Measurements from ENCODE around the gene LRP1B. TPM values are rescaled to one million over a fixed set of nuclear protein-coding genes. Genes with fewer than 3 reads are reported as not detected.

The LRP1B gene
- polyA plus RNA-seq, 1 donor: 1.0 TPM

- Histone ChIP-seq H3K4me3 (ENCODE audit: low read length) (no peak overlapping the region), H3K27ac (ENCODE audit: low read length) (no peak overlapping the region), H3K9me3 (ENCODE audit: control insufficient read depth, low read depth, low read length) (peaks cover 4% of the 10 kb centered on the region), H3K27me3 (ENCODE audit: control insufficient read depth, insufficient read depth, low read length) (no peaks in the 10 kb centered on the region), H3K36me3 (ENCODE audit: control insufficient read depth, insufficient read depth, low read length) (no peaks in the 10 kb centered on the region), H3K4me1 (ENCODE audit: control insufficient read depth, insufficient read depth, low read length) (no peaks in the 10 kb centered on the region)
- WGBS (ENCODE audit: insufficient coverage, low lambda C conversion rate): 100% methylated on average over 1 of the region's 2 CpGs
- no peak for DNase-seq
These were observed 1856.9 kb downstream of the LRP1B start for GRCh38 chr2:140273958-140274357.

GRCh38 chr2:140273408-140273807 is 1857.4 kb downstream of the LRP1B start:
- H3K27me3 ChIP-seq (ENCODE audit: control insufficient read depth, insufficient read depth, low read length): no peaks in the 10 kb centered on the region
- no peaks in the 10 kb centered on the region for H3K4me1 ChIP-seq (ENCODE audit: control insufficient read depth, insufficient read depth, low read length)
- peaks cover 4% of the 10 kb centered on the region for H3K9me3 ChIP-seq (ENCODE audit: control insufficient read depth, low read depth, low read length)
- H3K36me3 ChIP-seq (ENCODE audit: control insufficient read depth, insufficient read depth, low read length): no peaks in the 10 kb centered on the region
- WGBS (ENCODE audit: insufficient coverage, low lambda C conversion rate): 93% methylated on average over 2 of the region's 4 CpGs
- H3K27ac ChIP-seq (ENCODE audit: low read length): no peak overlapping the region
- no peak overlapping the region for H3K4me3 ChIP-seq (ENCODE audit: low read length)
- no peak for DNase-seq

- no peak for DNase-seq
- H3K9me3 ChIP-seq (ENCODE audit: control insufficient read depth, low read depth, low read length): no peaks in the 10 kb centered on the region
- H3K27me3 ChIP-seq (ENCODE audit: control insufficient read depth, insufficient read depth, low read length): no peaks in the 10 kb centered on the region
- no peak overlapping the region for H3K4me3 ChIP-seq (ENCODE audit: low read length)
- no peaks in the 10 kb centered on the region for H3K4me1 ChIP-seq (ENCODE audit: control insufficient read depth, insufficient read depth, low read length)
- no CpG with 5 or more reads among the region's 1 CpG for WGBS (ENCODE audit: insufficient coverage, low lambda C conversion rate)
- no peak overlapping the region for H3K27ac ChIP-seq (ENCODE audit: low read length)
- no peaks in the 10 kb centered on the region for H3K36me3 ChIP-seq (ENCODE audit: control insufficient read depth, insufficient read depth, low read length)
These were observed 1860.6 kb downstream of the LRP1B start for GRCh38 chr2:140270224-140270623.

- no CpG with 5 or more reads among the region's 7 CpGs for WGBS (ENCODE audit: insufficient coverage, low lambda C conversion rate)
- Histone ChIP-seq H3K27ac (ENCODE audit: low read length) (no peak overlapping the region), H3K4me3 (ENCODE audit: low read length) (no peak overlapping the region), H3K9me3 (ENCODE audit: control insufficient read depth, low read depth, low read length) (no peaks in the 10 kb centered on the region), H3K27me3 (ENCODE audit: control insufficient read depth, insufficient read depth, low read length) (no peaks in the 10 kb centered on the region), H3K36me3 (ENCODE audit: control insufficient read depth, insufficient read depth, low read length) (no peaks in the 10 kb centered on the region), H3K4me1 (ENCODE audit: control insufficient read depth, insufficient read depth, low read length) (no peaks in the 10 kb centered on the region)
- DNase-seq: no peak
These were observed 1861.8 kb downstream of the LRP1B start for GRCh38 chr2:140269000-140269399.

GRCh38 chr2:140262908-140263307 is 1867.9 kb downstream of the LRP1B start:
- DNase-seq: no peak
- no CpG with 5 or more reads among the region's 6 CpGs for WGBS (ENCODE audit: insufficient coverage, low lambda C conversion rate)
- no peaks in the 10 kb centered on the region for H3K9me3 ChIP-seq (ENCODE audit: control insufficient read depth, low read depth, low read length)
- H3K27ac ChIP-seq (ENCODE audit: low read length): no peak overlapping the region
- no peaks in the 10 kb centered on the region for H3K36me3 ChIP-seq (ENCODE audit: control insufficient read depth, insufficient read depth, low read length)
- no peak overlapping the region for H3K4me3 ChIP-seq (ENCODE audit: low read length)
- H3K4me1 ChIP-seq (ENCODE audit: control insufficient read depth, insufficient read depth, low read length): no peaks in the 10 kb centered on the region
- H3K27me3 ChIP-seq (ENCODE audit: control insufficient read depth, insufficient read depth, low read length): no peaks in the 10 kb centered on the region

GRCh38 chr2:140257692-140258300 is 1873.0 kb downstream of the LRP1B start:
- H3K4me3 ChIP-seq (ENCODE audit: low read length): no peak overlapping the region
- no peak for DNase-seq
- H3K27me3 ChIP-seq (ENCODE audit: control insufficient read depth, insufficient read depth, low read length): no peaks in the 10 kb centered on the region
- H3K9me3 ChIP-seq (ENCODE audit: control insufficient read depth, low read depth, low read length): no peaks in the 10 kb centered on the region
- H3K36me3 ChIP-seq (ENCODE audit: control insufficient read depth, insufficient read depth, low read length): no peaks in the 10 kb centered on the region
- no peaks in the 10 kb centered on the region for H3K4me1 ChIP-seq (ENCODE audit: control insufficient read depth, insufficient read depth, low read length)
- H3K27ac ChIP-seq (ENCODE audit: low read length): no peak overlapping the region
- 67% methylated on average over 1 of the region's 2 CpGs for WGBS (ENCODE audit: insufficient coverage, low lambda C conversion rate)

- WGBS (ENCODE audit: insufficient coverage, low lambda C conversion rate): 42% methylated on average over 2 of the region's 3 CpGs
- Histone ChIP-seq H3K27me3 (ENCODE audit: control insufficient read depth, insufficient read depth, low read length) (no peaks in the 10 kb centered on the region), H3K27ac (ENCODE audit: low read length) (no peak overlapping the region), H3K4me3 (ENCODE audit: low read length) (no peak overlapping the region), H3K4me1 (ENCODE audit: control insufficient read depth, insufficient read depth, low read length) (no peaks in the 10 kb centered on the region), H3K36me3 (ENCODE audit: control insufficient read depth, insufficient read depth, low read length) (no peaks in the 10 kb centered on the region), H3K9me3 (ENCODE audit: control insufficient read depth, low read depth, low read length) (no peaks in the 10 kb centered on the region)
- DNase-seq: no peak
These were observed 1874.7 kb downstream of the LRP1B start for GRCh38 chr2:140256080-140256479.

- WGBS (ENCODE audit: insufficient coverage, low lambda C conversion rate): 94% methylated on average over 2 of the region's 4 CpGs
- H3K9me3 ChIP-seq (ENCODE audit: control insufficient read depth, low read depth, low read length): no peaks in the 10 kb centered on the region
- DNase-seq: no peak
- no peaks in the 10 kb centered on the region for H3K27me3 ChIP-seq (ENCODE audit: control insufficient read depth, insufficient read depth, low read length)
- no peak overlapping the region for H3K27ac ChIP-seq (ENCODE audit: low read length)
- H3K4me3 ChIP-seq (ENCODE audit: low read length): no peak overlapping the region
- no peaks in the 10 kb centered on the region for H3K36me3 ChIP-seq (ENCODE audit: control insufficient read depth, insufficient read depth, low read length)
- H3K4me1 ChIP-seq (ENCODE audit: control insufficient read depth, insufficient read depth, low read length): no peaks in the 10 kb centered on the region
These were observed 1881.0 kb downstream of the LRP1B start for GRCh38 chr2:140249821-140250220.

- WGBS (ENCODE audit: insufficient coverage, low lambda C conversion rate): 100% methylated on average over 1 of the region's 2 CpGs
- Histone ChIP-seq H3K4me3 (ENCODE audit: low read length) (no peak overlapping the region), H3K4me1 (ENCODE audit: control insufficient read depth, insufficient read depth, low read length) (no peaks in the 10 kb centered on the region), H3K36me3 (ENCODE audit: control insufficient read depth, insufficient read depth, low read length) (no peaks in the 10 kb centered on the region), H3K27ac (ENCODE audit: low read length) (no peak overlapping the region), H3K9me3 (ENCODE audit: control insufficient read depth, low read depth, low read length) (no peaks in the 10 kb centered on the region), H3K27me3 (ENCODE audit: control insufficient read depth, insufficient read depth, low read length) (no peaks in the 10 kb centered on the region)
- DNase-seq: no peak
These were observed 1882.2 kb downstream of the LRP1B start for GRCh38 chr2:140248623-140249022.

- Histone ChIP-seq H3K9me3 (ENCODE audit: control insufficient read depth, low read depth, low read length) (no peaks in the 10 kb centered on the region), H3K27me3 (ENCODE audit: control insufficient read depth, insufficient read depth, low read length) (no peaks in the 10 kb centered on the region), H3K36me3 (ENCODE audit: control insufficient read depth, insufficient read depth, low read length) (no peaks in the 10 kb centered on the region), H3K4me3 (ENCODE audit: low read length) (no peak overlapping the region), H3K27ac (ENCODE audit: low read length) (no peak overlapping the region), H3K4me1 (ENCODE audit: control insufficient read depth, insufficient read depth, low read length) (no peaks in the 10 kb centered on the region)
- DNase-seq: no peak
- WGBS (ENCODE audit: insufficient coverage, low lambda C conversion rate): 100% methylated on average over 2 of the region's 4 CpGs
These were observed 1883.2 kb downstream of the LRP1B start for GRCh38 chr2:140247451-140248195.

- no peak for DNase-seq
- no peak overlapping the region for H3K27ac ChIP-seq (ENCODE audit: low read length)
- 100% methylated on average over 1 of the region's 1 CpG for WGBS (ENCODE audit: insufficient coverage, low lambda C conversion rate)
- H3K36me3 ChIP-seq (ENCODE audit: control insufficient read depth, insufficient read depth, low read length): no peaks in the 10 kb centered on the region
- H3K4me3 ChIP-seq (ENCODE audit: low read length): no peak overlapping the region
- no peaks in the 10 kb centered on the region for H3K4me1 ChIP-seq (ENCODE audit: control insufficient read depth, insufficient read depth, low read length)
- no peaks in the 10 kb centered on the region for H3K27me3 ChIP-seq (ENCODE audit: control insufficient read depth, insufficient read depth, low read length)
- H3K9me3 ChIP-seq (ENCODE audit: control insufficient read depth, low read depth, low read length): no peaks in the 10 kb centered on the region
These were observed 1883.9 kb downstream of the LRP1B start for GRCh38 chr2:140246957-140247356.

Data from large intestine (tissue), 3 donors.